IPS-15b (cell line): ENCODE measurements around the gene POLN.

Experiments used
- H3K27me3 ChIP-seq: one replicate; pipeline ENCODE4 v1.6.1; 2013; ENCODE audit warnings: low read length; ENCODE audit not compliant: control insufficient read depth, insufficient read depth
- H3K36me3 ChIP-seq: one replicate; pipeline ENCODE4 v1.6.1; 2013; ENCODE audit warnings: low read length; ENCODE audit not compliant: control insufficient read depth, insufficient read depth
- H3K4me1 ChIP-seq: one replicate; pipeline ENCODE4 v1.6.1; 2013; ENCODE audit warnings: mild to moderate bottlenecking, low read length; ENCODE audit not compliant: control insufficient read depth, insufficient read depth
- H3K4me3 ChIP-seq: one replicate; pipeline ENCODE4 v1.5.1; 2013; ENCODE audit warnings: low read depth, low read length
- H3K9ac ChIP-seq: one replicate; pipeline ENCODE4 v1.6.1; 2013; ENCODE audit warnings: low read depth, mild to moderate bottlenecking, low read length
- H3K9me3 ChIP-seq: one replicate; pipeline ENCODE4 v1.6.1; 2013; ENCODE audit warnings: mild to moderate bottlenecking, low read length; ENCODE audit not compliant: control insufficient read depth, insufficient read depth

Gene POLN

GRCh38 chr4:2127609-2128332, 114.2 kb downstream of the POLN start:
- Histone ChIP-seq H3K4me1 (no peaks in the 10 kb centered on the region), H3K36me3 (no peaks in the 10 kb centered on the region), H3K9ac (no peak overlapping the region), H3K9me3 (peaks cover 4% of the 10 kb centered on the region), H3K27me3 (no peaks in the 10 kb centered on the region), H3K4me3 (no peak overlapping the region)

DNA sequence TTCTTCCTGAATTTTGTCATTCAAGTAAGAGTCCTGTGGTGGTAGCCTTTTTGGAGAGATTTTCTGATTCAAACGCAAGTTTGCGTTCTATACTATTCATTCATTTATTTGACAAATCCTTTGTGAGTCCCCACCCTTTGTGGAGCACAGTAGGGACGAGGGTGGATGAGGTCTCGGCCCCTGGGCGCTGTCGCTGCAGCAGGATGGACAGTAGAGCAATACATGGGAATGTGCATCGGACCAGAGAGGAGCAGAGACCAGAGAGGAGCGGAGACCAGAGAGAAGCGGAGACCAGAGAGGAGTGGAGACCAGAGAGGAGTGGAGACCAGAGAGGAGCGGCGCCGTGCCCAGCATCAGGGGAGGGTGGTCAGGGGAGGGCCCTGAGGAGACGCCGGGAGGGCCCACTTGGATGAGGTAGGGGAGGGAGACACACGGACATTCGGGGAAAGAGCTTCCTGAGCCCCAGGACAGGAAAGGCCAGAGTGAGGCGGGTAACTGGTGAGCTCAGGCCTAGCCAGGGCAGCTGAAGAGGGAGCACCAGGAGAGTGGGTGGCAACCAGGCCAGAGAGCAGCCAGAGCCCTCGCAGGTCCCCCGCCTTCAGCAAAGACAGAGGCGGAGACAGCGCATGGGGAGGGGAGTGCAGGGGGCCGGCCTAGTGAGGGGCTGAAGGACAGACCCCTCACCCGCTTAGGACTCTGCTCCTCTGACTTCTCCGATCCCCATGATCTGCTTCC, 115.4 kb downstream of the POLN start:
- Histone ChIP-seq H3K9ac (no peak overlapping the region), H3K36me3 (no peaks in the 10 kb centered on the region), H3K4me3 (no peak overlapping the region), H3K4me1 (no peaks in the 10 kb centered on the region), H3K9me3 (no peaks in the 10 kb centered on the region), H3K27me3 (no peaks in the 10 kb centered on the region)

- no peaks in the 10 kb centered on the region for H3K9me3 ChIP-seq
- H3K4me3 ChIP-seq: no peak overlapping the region
- no peak overlapping the region for H3K9ac ChIP-seq
- no peaks in the 10 kb centered on the region for H3K4me1 ChIP-seq
- no peaks in the 10 kb centered on the region for H3K36me3 ChIP-seq
- no peaks in the 10 kb centered on the region for H3K27me3 ChIP-seq
These were observed 116.1 kb downstream of the POLN start for GRCh38 chr4:2125831-2126230.

DNA sequence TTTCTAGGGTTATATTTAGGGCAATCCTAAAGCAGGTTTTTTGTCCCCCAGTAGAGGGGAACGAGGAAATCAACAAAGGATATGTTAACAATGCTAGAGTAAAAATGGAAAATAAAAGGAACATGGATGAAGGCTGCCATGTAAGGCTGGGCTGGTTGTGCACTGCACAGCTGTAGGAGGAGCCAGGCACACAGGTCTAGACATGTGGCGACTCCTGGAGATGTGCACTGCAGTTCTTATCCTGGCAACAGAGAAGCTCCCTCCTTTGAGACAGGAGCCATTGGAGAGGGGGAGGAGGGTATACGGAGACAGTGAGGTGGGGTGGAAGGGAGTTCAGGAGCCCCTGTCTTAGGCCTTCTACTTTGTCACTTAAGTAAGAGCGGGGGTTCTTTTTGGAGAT, 116.9 kb downstream of the POLN start:
- no peak overlapping the region for H3K4me3 ChIP-seq
- no peaks in the 10 kb centered on the region for H3K4me1 ChIP-seq
- no peak overlapping the region for H3K9ac ChIP-seq
- no peaks in the 10 kb centered on the region for H3K27me3 ChIP-seq
- H3K36me3 ChIP-seq: no peaks in the 10 kb centered on the region
- no peaks in the 10 kb centered on the region for H3K9me3 ChIP-seq

DNA sequence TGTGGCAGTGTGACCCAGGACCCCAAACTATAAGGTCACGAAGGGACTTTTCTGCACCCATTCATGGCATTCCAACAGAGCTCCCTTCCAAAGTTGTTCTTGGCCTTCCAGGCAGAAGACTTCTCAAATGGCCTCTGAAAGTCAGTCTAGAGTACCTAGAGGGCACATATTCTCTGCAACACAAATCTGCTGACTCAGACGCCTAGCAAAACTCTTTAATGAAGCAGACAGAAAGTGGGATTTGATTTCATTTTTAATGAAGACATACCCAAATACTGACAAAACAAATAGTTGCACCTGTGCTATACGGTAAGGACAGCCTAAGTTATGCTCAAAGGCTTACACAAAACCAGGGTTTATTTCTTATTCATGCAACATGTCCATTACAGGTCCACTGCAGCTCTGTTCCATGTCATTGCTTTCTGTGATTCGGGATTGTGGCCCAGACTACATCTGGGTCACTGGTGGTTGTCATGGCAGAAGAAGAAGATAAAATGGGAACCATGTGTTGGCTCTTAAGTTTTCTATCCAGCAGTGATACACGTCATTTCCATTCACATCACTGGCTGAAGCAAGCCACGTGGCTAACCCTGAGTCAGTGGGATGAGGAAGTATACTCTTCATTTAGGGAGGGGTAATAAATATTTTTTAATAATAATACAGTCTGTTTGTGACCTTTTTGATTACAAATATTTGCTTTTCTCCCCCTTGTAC, 125.1 kb downstream of the POLN start:
- Histone ChIP-seq H3K9me3 (no peaks in the 10 kb centered on the region), H3K27me3 (no peaks in the 10 kb centered on the region), H3K9ac (no peak overlapping the region), H3K36me3 (no peaks in the 10 kb centered on the region), H3K4me1 (no peaks in the 10 kb centered on the region), H3K4me3 (no peak overlapping the region)

GRCh38 chr4:2105559-2105958, 136.4 kb downstream of the POLN start:
- Histone ChIP-seq H3K4me1 (no peaks in the 10 kb centered on the region), H3K9me3 (no peaks in the 10 kb centered on the region), H3K27me3 (no peaks in the 10 kb centered on the region), H3K9ac (no peak overlapping the region), H3K4me3 (no peak overlapping the region), H3K36me3 (peaks cover 2% of the 10 kb centered on the region)

- H3K9ac ChIP-seq: no peak overlapping the region
- H3K27me3 ChIP-seq: no peaks in the 10 kb centered on the region
- no peaks in the 10 kb centered on the region for H3K9me3 ChIP-seq
- H3K36me3 ChIP-seq: peaks cover 2% of the 10 kb centered on the region
- H3K4me1 ChIP-seq: no peaks in the 10 kb centered on the region
- H3K4me3 ChIP-seq: no peak overlapping the region
These were observed 137.2 kb downstream of the POLN start for GRCh38 chr4:2104556-2105345.

DNA sequence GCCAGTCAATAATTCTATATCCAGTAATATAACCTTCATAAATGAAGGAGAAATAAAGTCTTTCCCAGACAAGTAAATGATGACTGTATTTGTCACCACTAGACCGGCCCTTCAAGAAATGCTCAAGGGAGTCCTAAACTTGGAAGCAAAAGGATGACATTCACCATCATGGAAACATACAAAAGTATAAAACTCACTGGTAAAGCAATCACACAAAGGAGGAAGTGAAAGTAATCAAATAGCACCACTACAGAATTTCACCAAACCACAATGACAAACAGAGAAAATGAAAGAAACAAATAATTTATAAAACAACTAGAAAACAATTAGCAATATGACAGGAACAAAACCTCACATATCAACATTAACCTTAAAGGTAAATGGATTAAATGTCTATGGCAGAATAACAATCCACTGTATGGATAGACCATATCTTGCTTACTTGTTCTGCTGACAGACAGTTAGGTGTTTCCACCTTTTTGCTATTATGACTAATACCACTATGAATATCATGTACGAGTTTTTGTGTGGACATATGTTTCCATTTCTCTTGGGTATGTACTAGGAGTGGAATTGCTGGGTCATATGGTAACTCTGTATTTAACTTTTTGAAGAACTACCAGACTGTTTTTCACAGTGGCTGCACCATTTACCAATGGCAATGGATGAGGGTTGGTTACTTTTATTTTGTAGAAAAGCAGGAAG, 137.9 kb downstream of the POLN start:
- no peak overlapping the region for H3K9ac ChIP-seq
- H3K36me3 ChIP-seq: peaks cover 2% of the 10 kb centered on the region
- H3K4me3 ChIP-seq: no peak overlapping the region
- H3K9me3 ChIP-seq: no peaks in the 10 kb centered on the region
- H3K4me1 ChIP-seq: no peaks in the 10 kb centered on the region
- no peaks in the 10 kb centered on the region for H3K27me3 ChIP-seq

GRCh38 chr4:2103127-2103842, 138.6 kb downstream of the POLN start:
- no peak overlapping the region for H3K4me3 ChIP-seq

DNA sequence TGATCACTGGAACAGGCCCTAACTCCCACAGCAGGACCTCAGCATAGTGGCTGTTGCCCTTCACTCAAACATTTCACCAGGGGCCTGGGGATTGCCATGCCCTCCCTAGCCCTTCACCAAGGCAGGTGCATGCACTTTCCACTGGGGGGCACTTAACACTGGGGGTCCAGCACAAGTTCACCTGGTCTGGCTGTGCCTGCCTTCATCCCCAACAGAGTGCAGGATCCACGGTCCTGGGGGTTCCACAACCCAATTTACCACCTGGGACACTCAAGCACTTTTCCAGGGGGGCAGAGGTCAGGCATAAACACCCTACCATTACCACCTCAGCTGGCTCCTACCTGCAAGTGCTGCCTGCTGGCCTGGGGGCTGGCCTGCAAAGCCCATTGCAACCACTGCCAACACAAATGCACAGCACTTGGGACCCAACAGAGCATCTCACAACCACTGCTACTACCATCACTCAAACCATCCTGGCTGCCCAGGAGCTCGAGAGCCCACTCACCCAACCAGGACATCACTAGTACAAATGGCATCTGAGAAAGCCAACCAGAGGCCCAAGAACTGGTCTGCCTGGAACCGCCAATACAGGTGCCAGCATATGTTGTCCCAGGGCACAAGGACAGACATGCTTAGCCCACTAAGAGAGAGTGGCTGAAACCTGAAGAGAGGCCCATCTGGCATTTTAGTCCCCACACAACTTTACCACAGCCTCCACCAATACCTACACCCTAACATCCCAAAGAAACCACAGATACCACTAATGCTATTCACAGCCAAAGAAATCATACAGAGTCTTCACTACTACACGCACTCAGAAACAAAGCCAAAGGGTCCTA, 139.7 kb downstream of the POLN start:
- Histone ChIP-seq H3K36me3 (no peaks in the 10 kb centered on the region), H3K4me1 (no peaks in the 10 kb centered on the region), H3K27me3 (no peaks in the 10 kb centered on the region), H3K9me3 (no peaks in the 10 kb centered on the region), H3K9ac (no peak overlapping the region), H3K4me3 (no peak overlapping the region)

More at GRCh38 chr4:2103127-2103842, 138.6 kb downstream of the POLN start:
- Histone ChIP-seq H3K9ac (no peak overlapping the region), H3K9me3 (no peaks in the 10 kb centered on the region), H3K36me3 (peaks cover 2% of the 10 kb centered on the region), H3K4me1 (no peaks in the 10 kb centered on the region), H3K27me3 (no peaks in the 10 kb centered on the region)
